Thyroid gland (tissue), 4 donors: ENCODE results near the gene HADHA.

Experiments used
- POLR2A ChIP-seq, 2 donors: fragments of 450-650 bp; IDR thresholded peaks; one replicate each; pipeline ENCODE4 v1.6.1; 2017; ENCODE audit warnings: antibody characterized with exemption in 2 of 2, mild to moderate bottlenecking in 2 of 2, moderate library complexity in 1 of 2
- TF ChIP-seq, protein P1 (sequence below), 6 experiments: fragments of 200-600 bp in 3 of 6; fragments of 450-650 bp in 3 of 6; sonication (generic) in 3 of 6; IDR thresholded peaks; one replicate each; pipeline ENCODE4 v1.5.1; 2016 to 2019; ENCODE audit warnings: antibody characterized with exemption in 6 of 6, mild to moderate bottlenecking in 2 of 6, inconsistent platforms in 1 of 6, moderate library complexity in 1 of 6

DNA sequence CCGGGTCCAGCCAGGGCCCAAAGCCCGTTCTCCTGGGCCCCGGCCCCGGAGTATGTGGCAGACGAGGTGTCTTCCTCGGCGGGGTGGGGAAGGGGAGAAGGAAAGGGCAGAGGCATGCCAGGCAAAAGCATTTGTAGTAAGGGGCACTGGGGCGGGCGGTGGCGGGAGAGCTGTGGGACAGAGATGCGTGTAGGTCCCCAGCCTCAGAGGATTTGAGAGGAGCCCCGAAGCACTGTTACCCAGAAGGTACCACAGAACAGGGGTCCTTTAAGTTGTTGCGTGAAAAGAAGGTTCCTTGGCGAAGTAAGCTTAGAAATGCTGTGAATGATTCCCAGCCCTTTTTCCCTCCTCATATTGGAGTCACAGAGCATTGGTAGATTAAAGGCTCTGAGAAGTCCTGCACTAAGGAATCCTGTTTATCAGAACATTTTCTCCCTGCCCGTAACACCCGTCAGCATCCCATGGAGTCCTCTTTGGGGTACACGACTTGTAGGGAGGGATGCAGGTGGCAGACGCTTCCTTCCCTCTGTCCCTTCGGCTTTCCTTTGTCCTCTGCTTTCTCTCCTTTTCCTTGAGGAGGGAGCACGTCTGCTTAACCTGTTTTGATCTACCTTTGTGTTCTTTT, 59.0 kb downstream of the HADHA start:
- TF ChIP-seq, protein P1, sequence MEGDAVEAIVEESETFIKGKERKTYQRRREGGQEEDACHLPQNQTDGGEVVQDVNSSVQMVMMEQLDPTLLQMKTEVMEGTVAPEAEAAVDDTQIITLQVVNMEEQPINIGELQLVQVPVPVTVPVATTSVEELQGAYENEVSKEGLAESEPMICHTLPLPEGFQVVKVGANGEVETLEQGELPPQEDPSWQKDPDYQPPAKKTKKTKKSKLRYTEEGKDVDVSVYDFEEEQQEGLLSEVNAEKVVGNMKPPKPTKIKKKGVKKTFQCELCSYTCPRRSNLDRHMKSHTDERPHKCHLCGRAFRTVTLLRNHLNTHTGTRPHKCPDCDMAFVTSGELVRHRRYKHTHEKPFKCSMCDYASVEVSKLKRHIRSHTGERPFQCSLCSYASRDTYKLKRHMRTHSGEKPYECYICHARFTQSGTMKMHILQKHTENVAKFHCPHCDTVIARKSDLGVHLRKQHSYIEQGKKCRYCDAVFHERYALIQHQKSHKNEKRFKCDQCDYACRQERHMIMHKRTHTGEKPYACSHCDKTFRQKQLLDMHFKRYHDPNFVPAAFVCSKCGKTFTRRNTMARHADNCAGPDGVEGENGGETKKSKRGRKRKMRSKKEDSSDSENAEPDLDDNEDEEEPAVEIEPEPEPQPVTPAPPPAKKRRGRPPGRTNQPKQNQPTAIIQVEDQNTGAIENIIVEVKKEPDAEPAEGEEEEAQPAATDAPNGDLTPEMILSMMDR (IDR thresholded peaks at IDR 0.05): no peak
- no peak for TF ChIP-seq POLR2A (IDR thresholded peaks at IDR 0.05)
